Panc1 (cell line): Measurements from ENCODE around the gene DGAT2. TPM values are rescaled to one million over a fixed set of nuclear protein-coding genes. Genes with fewer than 3 reads are reported as not detected.

ENCODE experiments used
- ATAC-seq: fragments of 200-7000 bp; cut with Tn5 transposase; 2 replicates; pipeline ENCODE4 v1.9.1; 2020; ENCODE audit warnings: mild to moderate bottlenecking, moderate library complexity
- BruUV-seq: library from RNA; stranded (reverse); fragments of 400-500 nt; replicated peaks from 2 replicates; lab custom pipeline; 2021; lab: Mats Ljungman, UMichigan
- CTCF ChIA-PET: fragments of 300-600 bp; sonication (Branson Sonifier 250); formaldehyde crosslinking; loops from one replicate; lab custom pipeline; 2022; ENCODE audit warnings: antibody characterized with exemption; lab: Charles Lee
- POLR2A ChIA-PET: fragments of 300-600 bp; sonication (Branson Sonifier 250); formaldehyde crosslinking; loops from one replicate; lab custom pipeline; 2022; ENCODE audit warnings: antibody characterized with exemption; lab: Charles Lee
- DNase-seq: peaks from one replicate; pipeline ENCODE4 v3.0.0-alpha.2; 2010; ENCODE audit warnings: low read depth, low spot score
- H3K27ac ChIP-seq: 2 replicates; pipeline ENCODE4 v1.5.1; 2011; ENCODE audit warnings: mild to moderate bottlenecking, low read length, inconsistent platforms
- H3K27me3 ChIP-seq: fragments of 200-500 bp; sonication (Bioruptor generic); 2 replicates; pipeline ENCODE4 v1.6.0; 2014; ENCODE audit warnings: low read length, inconsistent platforms; ENCODE audit not compliant: control insufficient read depth, insufficient read depth
- H3K36me3 ChIP-seq: fragments of 200-500 bp; sonication (Bioruptor generic); 2 replicates; pipeline ENCODE4 v1.5.1; 2014; ENCODE audit warnings: inconsistent platforms, mild to moderate bottlenecking, low read length, moderate library complexity; ENCODE audit not compliant: control insufficient read depth, insufficient read depth
- H3K4me1 ChIP-seq: 2 replicates; pipeline ENCODE4 v1.5.1; 2011; ENCODE audit warnings: inconsistent platforms, mild to moderate bottlenecking, low read length, moderate library complexity; ENCODE audit not compliant: control insufficient read depth, insufficient read depth
- H3K4me3 ChIP-seq, 2 experiments: 2 replicates each; pipeline ENCODE4 v1.5.1; 2011 to 2012; ENCODE audit warnings: low read depth in 2 of 2, low read length in 2 of 2, mild to moderate bottlenecking in 2 of 2, inconsistent platforms in 1 of 2, moderate library complexity in 1 of 2
- H3K9me3 ChIP-seq: fragments of 200-500 bp; sonication (Bioruptor generic); 2 replicates; pipeline ENCODE4 v1.5.1; 2014; ENCODE audit warnings: low read depth, mild to moderate bottlenecking, inconsistent platforms, low read length, moderate library complexity; ENCODE audit not compliant: control insufficient read depth, insufficient read depth
- CTCF ChIP-seq: fragments of 450-650 bp; IDR thresholded peaks from 2 replicates; pipeline ENCODE4 v1.5.1; 2017; ENCODE audit warnings: mild to moderate bottlenecking
- POLR2AphosphoS5 ChIP-seq: IDR thresholded peaks from 2 replicates; pipeline ENCODE4 v1.6.1; 2012; ENCODE audit warnings: mild to moderate bottlenecking, low read depth, low read length, moderate library complexity
- REST ChIP-seq, 2 experiments: IDR thresholded peaks; 2 replicates each; pipeline ENCODE4 v1.6.1; 2011 to 2012; ENCODE audit warnings: low read depth in 2 of 2, control low read depth in 1 of 2, low read length in 1 of 2, mild to moderate bottlenecking in 1 of 2, moderate library complexity in 1 of 2; ENCODE audit not compliant: insufficient read depth in 1 of 2
- SIN3A ChIP-seq: IDR thresholded peaks from 2 replicates; pipeline ENCODE4 v1.6.1; 2012; ENCODE audit warnings: low read depth, mild to moderate bottlenecking, low read length, moderate library complexity, borderline replicate concordance; ENCODE audit not compliant: insufficient read depth
- TCF7L2 ChIP-seq: IDR thresholded peaks from 2 replicates; pipeline ENCODE4 v1.6.1; 2011; ENCODE audit warnings: mild to moderate bottlenecking, low read depth, low read length, inconsistent platforms
- in situ Hi-C: cut with HindIII; loops from 2 replicates; pipeline ENCODE4 v1.10.0; 2016; ENCODE audit warnings: low sequenced_read_pairs, low pct_unique_long_range_greater_than_20kb
- intact Hi-C: fragments of 100-400 bp; cut with micrococcal nuclease; formaldehyde crosslinking; loops from one replicate; pipeline ENCODE4 v1.10.0; 2022; ENCODE audit not compliant: unreplicated experiment
- total RNA-seq: library from RNA; stranded (reverse); gene quantifications from one replicate; pipeline ENCODE4 v1.2.1, GENCODE V29; 2021; ENCODE audit not compliant: unreplicated experiment

Gene DGAT2
- total RNA-seq, 1 experiment from 2014 or later = 19.2 TPM

- DNase-seq = no peak
- no TSS peak for BruUV-seq
- ChIA-PET CTCF (no interaction called here), POLR2A (interaction anchor here (0.5 to 0.6 kb wide), 2 partner anchors 9 to 13 kb away, joined by 4 to 9 read pairs; no protein-coding TSS in a partner anchor)
- no peaks in the 10 kb centered on the region; the same call in 1 of the 2 replicates for H3K36me3 ChIP-seq
- no peak for ATAC-seq
- H3K9me3 ChIP-seq = no peaks in the 10 kb centered on the region
- no peak overlapping the region for H3K4me3 ChIP-seq
- H3K27ac ChIP-seq = no peak overlapping the region
- in situ Hi-C loops = no loop called here
- TF ChIP-seq CTCF = no peak
- TF ChIP-seq REST (IDR thresholded peaks at IDR 0.05; ENCODE audit: insufficient read depth in 1 of 2, low read depth in 2 of 2, low read length in 1 of 2) = no peak
- TF ChIP-seq SIN3A = no peak
- no peak for TF ChIP-seq POLR2AphosphoS5
- TF ChIP-seq TCF7L2 = no peak
- intact Hi-C loops = loop anchor here (10.0 kb wide), 1 partner anchor 503 kb away; no protein-coding TSS in a partner anchor
- peaks cover 13% of the 10 kb centered on the region for H3K4me1 ChIP-seq
- no peaks in the 10 kb centered on the region for H3K27me3 ChIP-seq
Observed at GRCh38 chr11:75811485-75811884, 42.9 kb downstream of the DGAT2 start.

GRCh38 chr11:75812542-75813040 is 44.0 kb downstream of the DGAT2 start:
- in situ Hi-C loops (no loop called here), intact Hi-C loops (loop anchor here (10.0 kb wide), 1 partner anchor 502 kb away; no protein-coding TSS in a partner anchor)
- DNase-seq = no peak
- no peaks in the 10 kb centered on the region; the same call in 1 of the 2 replicates for H3K36me3 ChIP-seq
- no peak for ATAC-seq
- BruUV-seq = no TSS peak
- H3K4me1 ChIP-seq = peaks cover 23% of the 10 kb centered on the region
- TF ChIP-seq POLR2AphosphoS5 (no peak), CTCF (no peak)
- ChIA-PET CTCF (no interaction called here), POLR2A (interaction anchor here (0.6 kb wide), 1 partner anchor 439 kb away, joined by 3 read pairs; no protein-coding TSS in a partner anchor)
- no peaks in the 10 kb centered on the region for H3K27me3 ChIP-seq
- H3K9me3 ChIP-seq = no peaks in the 10 kb centered on the region
- H3K4me3 ChIP-seq = no peak overlapping the region
- H3K27ac ChIP-seq = no peak overlapping the region
